Right lobe of liver (tissue), 6 donors: ENCODE results near the gene GLRX2. TPM values are rescaled to one million over a fixed set of nuclear protein-coding genes. Genes with fewer than 3 reads are reported as not detected.

Experiments
- ATAC-seq, 4 donors: fragments of 200-7000 bp; cut with Tn5 transposase; one replicate each; pipeline ENCODE4 v1.9.1; 2020; ENCODE audit warnings: mild to moderate bottlenecking in 4 of 4, moderate library complexity in 4 of 4
- DNase-seq, 3 donors: peaks; one replicate each; pipeline ENCODE4 v3.0.0-alpha.2; 2020
- H3K27ac ChIP-seq, 3 donors: fragments of 200-600 bp; one replicate each; pipeline ENCODE4 v1.8.0; 2022
- H3K27me3 ChIP-seq, 2 donors: fragments of 200-600 bp; one replicate each; pipeline ENCODE4 v1.8.0; 2022
- H3K36me3 ChIP-seq, 4 donors: fragments of 200-600 bp; sonication (generic) in 1 of 4; one replicate each; pipeline versions ENCODE4 v1.5.1 to v1.8.0; 2017 to 2022; ENCODE audit warnings: control low read depth in 1 of 4
- H3K4me1 ChIP-seq, 4 donors: fragments of 200-600 bp; sonication (generic) in 1 of 4; one replicate each; pipeline versions ENCODE4 v1.5.1 to v1.8.0; 2017 to 2022; ENCODE audit warnings: control low read depth in 1 of 4
- H3K4me3 ChIP-seq, 3 donors: fragments of 200-600 bp; one replicate each; pipeline ENCODE4 v1.8.0; 2022
- H3K9me3 ChIP-seq, 4 donors: fragments of 200-600 bp; sonication (generic) in 1 of 4; one replicate each; pipeline versions ENCODE4 v1.5.1 to v1.8.0; 2017 to 2022; ENCODE audit warnings: control low read depth in 1 of 4
- POLR2A ChIP-seq: fragments of 450-650 bp; IDR thresholded peaks from one replicate; pipeline ENCODE4 v1.6.1; 2017; ENCODE audit warnings: antibody characterized with exemption, mild to moderate bottlenecking
- WGBS: methylation state at CpG from one replicate; pipeline ENCODE4 v1.1.6; 2018; ENCODE audit warnings: low coverage, low lambda C conversion rate; ENCODE audit not compliant: insufficient coverage; ENCODE audit errors: missing lambda C conversion rate; 5-methylcytosine and 5-hydroxymethylcytosine counted together
- intact Hi-C, 2 donors: fragments of 100-400 bp; cut with DNase I; formaldehyde crosslinking; loops; one replicate each; pipeline versions ENCODE4 v1.11.2 to v1.14.1; 2022
- total RNA-seq, 6 experiments: library from RNA; depleted of rRNA in 2 of 6; stranded (reverse); fragments of >200 nt in 2 of 6; fragmentation: NEBNext Ultra II Directional in 3 of 6; extraction: Animal tissue kit (Norgen Biotek cat#: 25700) in 3 of 6; gene quantifications; one replicate each; pipeline versions ENCODE4 v1.1.0 to v1.2.4, GENCODE V29; 2016 to 2023
- TF ChIP-seq, protein P1 (sequence below), 4 donors: fragments of 200-600 bp in 3 of 4; fragments of 450-650 bp in 1 of 4; IDR thresholded peaks; one replicate each; pipeline versions ENCODE4 v1.5.1 to v1.8.0; 2016 to 2022; ENCODE audit warnings: antibody characterized with exemption in 4 of 4, mild to moderate bottlenecking in 2 of 4
- donor health status: DM: no; HTN: yes; CAD: no.
- donor health status: DM: no; HTN: no; CAD: no.
- donor health status: DM: no; HTN: no; CAD: no.
- donor health status: DM: no; HTN: yes; CAD: no.
- donor health status: DM: no; HTN: yes; CAD: no.

The GLRX2 gene
- total RNA-seq, 6 experiments from 2014 or later: 9.5 to 20.1 (median 12.1) TPM

DNA sequence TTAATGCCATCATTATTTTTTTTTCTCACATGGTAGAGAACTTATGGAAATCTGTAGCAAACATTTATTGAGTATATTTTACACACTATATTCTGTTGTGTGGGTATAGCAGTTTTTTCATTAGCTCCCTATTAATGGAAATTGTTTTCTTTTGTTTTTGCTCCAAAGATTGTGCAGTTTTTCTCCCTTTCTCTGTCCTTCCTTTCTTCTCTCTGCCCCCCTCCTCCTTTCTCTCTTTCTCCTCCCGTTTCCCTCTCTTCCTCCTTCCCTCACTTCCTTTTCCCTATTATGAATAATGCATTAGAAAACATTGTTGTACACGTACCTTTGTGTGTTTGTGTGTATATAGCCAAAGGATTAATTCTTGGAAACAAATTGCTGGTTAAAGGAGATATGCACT lies 37.2 kb upstream of the GLRX2 start:
- TF ChIP-seq POLR2A: no peak
- TF ChIP-seq, protein P1, sequence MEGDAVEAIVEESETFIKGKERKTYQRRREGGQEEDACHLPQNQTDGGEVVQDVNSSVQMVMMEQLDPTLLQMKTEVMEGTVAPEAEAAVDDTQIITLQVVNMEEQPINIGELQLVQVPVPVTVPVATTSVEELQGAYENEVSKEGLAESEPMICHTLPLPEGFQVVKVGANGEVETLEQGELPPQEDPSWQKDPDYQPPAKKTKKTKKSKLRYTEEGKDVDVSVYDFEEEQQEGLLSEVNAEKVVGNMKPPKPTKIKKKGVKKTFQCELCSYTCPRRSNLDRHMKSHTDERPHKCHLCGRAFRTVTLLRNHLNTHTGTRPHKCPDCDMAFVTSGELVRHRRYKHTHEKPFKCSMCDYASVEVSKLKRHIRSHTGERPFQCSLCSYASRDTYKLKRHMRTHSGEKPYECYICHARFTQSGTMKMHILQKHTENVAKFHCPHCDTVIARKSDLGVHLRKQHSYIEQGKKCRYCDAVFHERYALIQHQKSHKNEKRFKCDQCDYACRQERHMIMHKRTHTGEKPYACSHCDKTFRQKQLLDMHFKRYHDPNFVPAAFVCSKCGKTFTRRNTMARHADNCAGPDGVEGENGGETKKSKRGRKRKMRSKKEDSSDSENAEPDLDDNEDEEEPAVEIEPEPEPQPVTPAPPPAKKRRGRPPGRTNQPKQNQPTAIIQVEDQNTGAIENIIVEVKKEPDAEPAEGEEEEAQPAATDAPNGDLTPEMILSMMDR (IDR thresholded peaks at IDR 0.05): no peak
- Histone ChIP-seq H3K4me1 (no peaks in the 10 kb centered on the region), H3K27me3 (no peaks in the 10 kb centered on the region), H3K4me3 (no peak overlapping the region), H3K36me3 (peaks cover 0 to 54% (median 0%) of the 10 kb centered on the region in 4 donors), H3K27ac (no peak overlapping the region), H3K9me3 (no peaks in the 10 kb centered on the region)
- ATAC-seq (no peak), DNase-seq (no peak)
- intact Hi-C loops: no loop called here
- 38% methylated on average over 2 of the region's 2 CpGs for WGBS

DNA sequence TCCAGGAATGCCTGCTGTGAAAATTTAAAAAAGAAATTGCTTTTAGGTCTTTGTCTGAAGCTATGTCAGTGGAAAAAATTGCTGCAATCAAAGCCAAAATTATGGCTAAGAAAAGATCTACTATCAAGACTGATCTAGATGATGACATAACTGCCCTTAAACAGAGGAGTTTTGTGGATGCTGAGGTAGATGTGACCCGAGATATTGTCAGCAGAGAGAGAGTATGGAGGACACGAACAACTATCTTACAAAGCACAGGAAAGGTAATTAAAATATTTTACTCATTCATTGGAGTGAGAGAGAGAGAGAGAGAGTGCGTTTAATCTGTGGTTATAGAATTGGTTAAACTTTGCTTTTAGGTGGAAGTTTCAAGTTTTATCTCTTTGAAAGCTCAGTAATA lies 36.6 kb upstream of the GLRX2 start:
- 86% methylated on average over 3 of the region's 3 CpGs for WGBS
- H3K36me3 ChIP-seq: peaks cover 0 to 54% (median 0%) of the 10 kb centered on the region in 4 donors
- H3K9me3 ChIP-seq: no peaks in the 10 kb centered on the region
- TF ChIP-seq, protein P1 (IDR thresholded peaks at IDR 0.05): no peak
- TF ChIP-seq POLR2A: no peak
- no peaks in the 10 kb centered on the region for H3K4me1 ChIP-seq
- no peak for DNase-seq
- H3K4me3 ChIP-seq: no peak overlapping the region
- no peak for ATAC-seq
- H3K27me3 ChIP-seq: no peaks in the 10 kb centered on the region
- H3K27ac ChIP-seq: no peak overlapping the region
- intact Hi-C loops: no loop called here

DNA sequence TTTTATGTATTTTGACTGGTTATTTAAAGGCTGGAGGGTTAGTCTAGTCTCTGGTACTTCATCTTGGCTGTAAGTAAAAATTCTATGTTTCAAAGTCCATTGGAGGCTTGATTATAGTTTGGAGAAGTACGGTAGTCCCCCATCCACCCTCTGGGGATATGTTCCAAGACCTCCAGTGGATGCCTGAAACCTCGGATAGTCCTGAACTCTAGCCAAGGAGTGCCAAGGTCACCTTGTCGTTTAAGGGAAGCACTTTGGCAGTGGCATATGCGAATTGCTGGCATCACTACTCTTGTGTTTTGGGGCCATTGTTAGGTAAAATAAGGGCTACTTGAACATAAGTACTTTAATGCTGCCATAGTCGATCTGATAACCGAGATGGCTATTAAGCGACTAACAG lies 35.0 kb upstream of the GLRX2 start:
- no peak overlapping the region for H3K27ac ChIP-seq
- H3K4me1 ChIP-seq: no peaks in the 10 kb centered on the region
- H3K27me3 ChIP-seq: no peaks in the 10 kb centered on the region
- DNase-seq (no peak), ATAC-seq (no peak)
- WGBS: 59% methylated on average over 6 of the region's 7 CpGs
- no peaks in the 10 kb centered on the region for H3K9me3 ChIP-seq
- peaks cover 0 to 63% (median 0%) of the 10 kb centered on the region in 4 donors for H3K36me3 ChIP-seq
- TF ChIP-seq POLR2A: no peak
- H3K4me3 ChIP-seq: no peak overlapping the region
- intact Hi-C loops: no loop called here

DNA sequence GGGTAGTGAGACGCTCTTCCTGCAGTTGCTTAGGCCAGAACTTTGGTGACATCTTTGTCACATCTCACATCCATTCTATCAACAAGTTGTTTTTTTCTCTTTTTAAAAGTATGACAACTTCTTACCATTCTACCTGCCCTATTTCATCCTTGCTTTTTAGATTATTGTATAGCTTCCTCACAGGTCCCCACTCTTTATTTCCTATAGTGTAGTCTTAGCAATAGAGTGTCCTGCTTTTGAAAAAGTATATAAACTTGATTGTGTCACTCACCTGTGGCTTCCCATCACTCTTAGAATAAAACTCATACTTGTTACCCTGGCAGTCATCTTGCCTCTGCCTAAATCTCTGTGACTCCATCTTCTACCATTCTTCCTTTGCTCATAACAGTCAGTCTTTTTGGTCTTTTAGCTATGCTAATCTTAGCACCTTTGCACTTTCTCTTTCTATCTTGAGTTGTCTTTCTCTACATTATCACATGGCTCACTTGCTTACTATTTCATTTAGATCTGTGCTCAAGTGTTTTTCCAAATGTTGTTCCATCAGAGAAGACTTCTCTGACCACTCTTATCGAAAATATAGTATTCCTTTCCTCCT lies 26.1 kb upstream of the GLRX2 start:
- H3K9me3 ChIP-seq: no peaks in the 10 kb centered on the region
- H3K27ac ChIP-seq: no peak overlapping the region
- peaks cover 0 to 53% (median 7%) of the 10 kb centered on the region in 4 donors for H3K36me3 ChIP-seq
- H3K4me1 ChIP-seq: no peaks in the 10 kb centered on the region
- no peak overlapping the region for H3K4me3 ChIP-seq
- DNase-seq (no peak), ATAC-seq (no peak)
- no peaks in the 10 kb centered on the region for H3K27me3 ChIP-seq
- 90% methylated on average over 2 of the region's 2 CpGs for WGBS
- intact Hi-C loops: no loop called here
- TF ChIP-seq, protein P1 (IDR thresholded peaks at IDR 0.05): no peak
- no peak for TF ChIP-seq POLR2A

DNA sequence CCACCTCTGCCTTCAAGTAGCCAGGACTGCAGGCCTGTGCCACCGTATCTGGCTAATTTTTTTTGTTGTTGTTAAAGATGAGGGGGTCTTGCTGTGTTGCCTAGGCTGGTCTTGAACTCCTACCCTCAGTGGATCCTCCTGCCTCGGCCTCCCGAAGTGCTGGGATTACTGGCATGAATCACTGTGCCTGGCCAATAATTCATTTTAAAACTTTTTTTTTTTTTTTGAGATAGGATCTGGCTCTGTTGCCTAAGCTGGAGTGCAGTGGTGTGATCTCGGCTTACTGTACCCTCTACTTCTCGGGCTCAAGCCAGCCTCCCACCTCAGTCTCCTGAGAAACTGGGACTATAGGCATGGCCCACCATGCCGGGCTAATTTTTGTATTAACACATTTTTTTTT lies 20.2 kb upstream of the GLRX2 start:
- TF ChIP-seq, protein P1 (IDR thresholded peaks at IDR 0.05): no peak
- TF ChIP-seq POLR2A: no peak
- WGBS: 88% methylated on average over 6 of the region's 6 CpGs
- intact Hi-C loops: no loop called here

More for the DNA sequence above, 20.2 kb upstream of the GLRX2 start:
- Histone ChIP-seq H3K4me3 (no peak overlapping the region), H3K27ac (no peak overlapping the region), H3K9me3 (no peaks in the 10 kb centered on the region), H3K36me3 (peaks cover 0 to 27% (median 5%) of the 10 kb centered on the region in 4 donors), H3K27me3 (no peaks in the 10 kb centered on the region), H3K4me1 (peaks cover 0 to 22% (median 3%) of the 10 kb centered on the region in 4 donors)
- DNase-seq: no peak
- ATAC-seq: no peak
